WI38 (cell line): ENCODE measurements around the gene KLHL26.

Experiments used
- H3K4me3 ChIP-seq: 2 replicates; pipeline ENCODE4 v1.5.1; 2011; ENCODE audit warnings: low read depth, mild to moderate bottlenecking, control low read depth, low read length
- CTCF ChIP-seq: IDR thresholded peaks from 2 replicates; pipeline ENCODE4 v1.5.1; 2012; ENCODE audit warnings: low read depth, mild to moderate bottlenecking, control low read depth, low read length

The KLHL26 gene

GRCh38 chr19:18666317-18666716 is 29.5 kb downstream of the KLHL26 start:
- no peak overlapping the region for H3K4me3 ChIP-seq
- TF ChIP-seq CTCF, result no peak

- TF ChIP-seq CTCF, result no peak
- no peak overlapping the region for H3K4me3 ChIP-seq
These were observed 30.0 kb downstream of the KLHL26 start for GRCh38 chr19:18666784-18667183.

GRCh38 chr19:18667531-18668251 is 30.9 kb downstream of the KLHL26 start:
- no peak for TF ChIP-seq CTCF
- H3K4me3 ChIP-seq, result no peak overlapping the region

- TF ChIP-seq CTCF, result no peak
These were observed 31.4 kb downstream of the KLHL26 start for GRCh38 chr19:18668252-18668631.

GRCh38 chr19:18668744-18669523 is 32.1 kb downstream of the KLHL26 start:
- H3K4me3 ChIP-seq, result no peak overlapping the region
- TF ChIP-seq CTCF, result no peak

More at GRCh38 chr19:18668252-18668631, 31.4 kb downstream of the KLHL26 start:
- H3K4me3 ChIP-seq, result no peak overlapping the region

- no peak overlapping the region for H3K4me3 ChIP-seq
- TF ChIP-seq CTCF, result no peak
These were observed 32.6 kb downstream of the KLHL26 start for GRCh38 chr19:18669524-18669817.

GRCh38 chr19:18669883-18670282 is 33.1 kb downstream of the KLHL26 start:
- H3K4me3 ChIP-seq, result no peak overlapping the region
- TF ChIP-seq CTCF, result no peak
